Osteoblast (primary cell): ENCODE measurements around the gene HNRNPUL2. TPM values are rescaled to one million over a fixed set of nuclear protein-coding genes. Genes with fewer than 3 reads are reported as not detected.
"Not testable (repeated sequence)": the region's sequence is repeated elsewhere in the genome, so short reads cannot be mapped to it uniquely, and the experiment has no call there.

Experiments
- DNase-seq: peaks from one replicate; pipeline ENCODE4 v3.0.0; 2011; ENCODE audit warnings: low spot score, mixed read lengths; ENCODE audit not compliant: insufficient read length; ENCODE audit errors: missing footprints
- H2AFZ ChIP-seq: 2 replicates; pipeline ENCODE4 v1.6.0; 2011; ENCODE audit warnings: mild to moderate bottlenecking, low read length
- H3K27ac ChIP-seq: 2 replicates; pipeline ENCODE4 v1.5.1; 2011; ENCODE audit warnings: mild to moderate bottlenecking, low read depth, low read length, moderate library complexity
- H3K27me3 ChIP-seq: 2 replicates; pipeline ENCODE4 v1.6.0; 2012; ENCODE audit warnings: mild to moderate bottlenecking, control low read depth, inconsistent platforms, low read length, moderate library complexity; ENCODE audit not compliant: insufficient read depth
- H3K36me3 ChIP-seq: 2 replicates; pipeline ENCODE4 v1.5.1; 2011; ENCODE audit warnings: mild to moderate bottlenecking, low read length, control low read depth, moderate library complexity; ENCODE audit not compliant: insufficient read depth
- H3K4me1 ChIP-seq: 2 replicates; pipeline ENCODE4 v1.5.1; 2011; ENCODE audit warnings: mild to moderate bottlenecking, low read length, control low read depth, moderate library complexity; ENCODE audit not compliant: insufficient read depth
- H3K4me2 ChIP-seq: 2 replicates; pipeline ENCODE4 v1.6.0; 2011; ENCODE audit warnings: mild to moderate bottlenecking, low read length; ENCODE audit not compliant: insufficient read depth
- H3K4me3 ChIP-seq: fragments of 200-600 bp; sonication (generic); 3 replicates; pipeline ENCODE4 v1.5.1; 2012; ENCODE audit warnings: mild to moderate bottlenecking, low read length, inconsistent platforms; ENCODE audit not compliant: insufficient read depth
- H3K79me2 ChIP-seq: 2 replicates; pipeline ENCODE4 v1.6.0; 2012; ENCODE audit warnings: mild to moderate bottlenecking, low read length, control low read depth, inconsistent platforms; ENCODE audit not compliant: insufficient read depth
- H3K9me3 ChIP-seq: 2 replicates; pipeline ENCODE4 v1.5.1; 2011; ENCODE audit warnings: low read depth, low read length, control low read depth
- H4K20me1 ChIP-seq: 2 replicates; pipeline ENCODE4 v1.6.0; 2012; ENCODE audit warnings: mild to moderate bottlenecking, low read length, control low read depth; ENCODE audit not compliant: insufficient read depth
- total RNA-seq: library from RNA; depleted of rRNA; stranded (reverse); fragments of >200 nt; gene quantifications from 2 replicates; pipeline ENCODE4 v1.2.3, GENCODE V29; 2012
- TF ChIP-seq, protein P1 (sequence below): IDR thresholded peaks from 2 replicates; pipeline ENCODE4 v1.5.1; 2011; ENCODE audit warnings: mild to moderate bottlenecking, low read depth, low read length, moderate library complexity; ENCODE audit errors: extremely low read depth

Gene HNRNPUL2
- total RNA-seq, 1 donor = 18.8 TPM

DNA sequence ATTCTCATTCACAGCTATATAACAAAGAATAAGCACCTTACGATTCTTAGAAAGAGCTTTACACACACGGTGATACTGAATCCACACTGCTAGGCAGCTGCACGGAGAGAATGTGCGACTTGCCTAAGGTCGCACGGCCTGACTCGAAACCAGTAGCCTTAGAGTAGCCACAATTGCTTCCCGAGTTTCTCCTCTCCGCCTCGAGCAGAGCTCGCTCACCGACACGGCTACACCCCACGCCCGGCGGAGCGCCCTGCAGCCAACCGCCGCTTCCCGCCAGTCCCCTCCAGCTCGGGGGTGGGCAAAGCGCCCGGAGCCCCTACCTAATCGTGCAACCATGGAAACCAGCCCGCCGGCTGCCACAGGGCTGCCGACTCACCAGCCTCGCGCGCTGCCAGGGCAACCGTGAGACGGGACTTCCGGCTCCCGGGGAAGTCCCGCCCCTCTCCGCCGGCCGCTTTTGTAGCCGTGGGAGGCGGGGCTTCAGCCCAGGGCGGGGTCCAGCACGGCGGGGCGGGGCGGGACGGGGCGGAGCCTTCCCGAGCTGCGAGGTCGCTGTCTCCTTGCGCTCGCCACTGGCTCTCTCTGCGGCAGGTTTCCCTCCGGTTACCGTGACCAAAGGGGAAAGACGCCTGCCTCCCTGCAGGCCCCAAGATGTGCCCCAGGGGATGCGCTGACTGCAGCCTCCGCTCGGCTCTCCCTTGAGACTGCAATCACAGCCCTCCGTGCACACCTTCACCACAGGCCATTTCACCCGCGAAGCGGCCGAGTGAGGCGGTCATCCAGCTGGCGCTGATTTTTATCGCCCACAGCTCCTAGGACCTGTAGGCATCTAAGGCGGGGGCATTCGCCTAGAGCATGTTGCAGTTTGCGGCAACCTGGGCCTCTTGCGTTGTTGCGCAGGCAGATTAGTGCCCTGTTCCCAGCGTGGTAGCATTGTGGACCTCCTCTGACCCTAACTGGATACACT, 21.1 kb downstream of the HNRNPUL2 start:
- peaks cover 29% of the 10 kb centered on the region for H3K4me1 ChIP-seq
- peak; percentile 97 for DNase-seq
- H4K20me1 ChIP-seq = no peaks in the 10 kb centered on the region
- peaks cover 22% of the 10 kb centered on the region for H3K36me3 ChIP-seq
- peaks cover 10% of the 10 kb centered on the region for H3K79me2 ChIP-seq
- peak overlapping the region; percentile 89 for H3K27ac ChIP-seq
- H2AFZ ChIP-seq = peak overlapping the region; percentile 81
- peak overlapping the region; percentile 75 for H3K4me3 ChIP-seq
- H3K9me3 ChIP-seq = no peaks in the 10 kb centered on the region
- H3K27me3 ChIP-seq = no peaks in the 10 kb centered on the region
- TF ChIP-seq, protein P1, sequence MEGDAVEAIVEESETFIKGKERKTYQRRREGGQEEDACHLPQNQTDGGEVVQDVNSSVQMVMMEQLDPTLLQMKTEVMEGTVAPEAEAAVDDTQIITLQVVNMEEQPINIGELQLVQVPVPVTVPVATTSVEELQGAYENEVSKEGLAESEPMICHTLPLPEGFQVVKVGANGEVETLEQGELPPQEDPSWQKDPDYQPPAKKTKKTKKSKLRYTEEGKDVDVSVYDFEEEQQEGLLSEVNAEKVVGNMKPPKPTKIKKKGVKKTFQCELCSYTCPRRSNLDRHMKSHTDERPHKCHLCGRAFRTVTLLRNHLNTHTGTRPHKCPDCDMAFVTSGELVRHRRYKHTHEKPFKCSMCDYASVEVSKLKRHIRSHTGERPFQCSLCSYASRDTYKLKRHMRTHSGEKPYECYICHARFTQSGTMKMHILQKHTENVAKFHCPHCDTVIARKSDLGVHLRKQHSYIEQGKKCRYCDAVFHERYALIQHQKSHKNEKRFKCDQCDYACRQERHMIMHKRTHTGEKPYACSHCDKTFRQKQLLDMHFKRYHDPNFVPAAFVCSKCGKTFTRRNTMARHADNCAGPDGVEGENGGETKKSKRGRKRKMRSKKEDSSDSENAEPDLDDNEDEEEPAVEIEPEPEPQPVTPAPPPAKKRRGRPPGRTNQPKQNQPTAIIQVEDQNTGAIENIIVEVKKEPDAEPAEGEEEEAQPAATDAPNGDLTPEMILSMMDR = no peak
- peak overlapping the region; percentile 98 for H3K4me2 ChIP-seq

DNA sequence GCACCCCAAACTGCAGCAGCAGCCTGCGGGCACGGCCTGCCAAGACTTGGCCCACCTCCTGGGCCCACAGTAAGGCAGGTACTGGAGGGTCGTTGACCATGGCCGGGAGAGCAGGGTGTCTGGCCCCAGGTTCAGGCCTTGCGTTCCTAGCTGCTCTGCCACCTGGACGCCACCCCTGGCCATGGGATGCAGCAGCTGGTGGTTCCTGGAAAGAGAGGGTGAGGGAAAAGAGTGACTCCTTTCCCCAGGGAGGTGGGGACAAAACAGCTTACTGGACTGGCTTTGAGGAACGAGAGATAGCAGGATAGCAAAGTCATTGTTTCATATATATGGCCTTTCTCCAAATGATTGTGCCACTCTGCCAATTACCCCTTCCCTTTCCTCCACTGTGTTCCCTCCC, 21.8 kb downstream of the HNRNPUL2 start:
- peaks cover 17% of the 10 kb centered on the region for H3K36me3 ChIP-seq
- peak overlapping the region; percentile 98 for H3K4me2 ChIP-seq
- H3K9me3 ChIP-seq = no peaks in the 10 kb centered on the region
- H3K27ac ChIP-seq = peak overlapping the region; percentile 89
- H4K20me1 ChIP-seq = no peaks in the 10 kb centered on the region
- TF ChIP-seq, protein P1 = no peak
- DNase-seq = peak; percentile 36
- H3K27me3 ChIP-seq = no peaks in the 10 kb centered on the region
- peak overlapping the region; percentile 81 for H2AFZ ChIP-seq
- peaks cover 29% of the 10 kb centered on the region for H3K4me1 ChIP-seq
- peaks cover 10% of the 10 kb centered on the region for H3K79me2 ChIP-seq
- peak overlapping the region; percentile 75 for H3K4me3 ChIP-seq

DNA sequence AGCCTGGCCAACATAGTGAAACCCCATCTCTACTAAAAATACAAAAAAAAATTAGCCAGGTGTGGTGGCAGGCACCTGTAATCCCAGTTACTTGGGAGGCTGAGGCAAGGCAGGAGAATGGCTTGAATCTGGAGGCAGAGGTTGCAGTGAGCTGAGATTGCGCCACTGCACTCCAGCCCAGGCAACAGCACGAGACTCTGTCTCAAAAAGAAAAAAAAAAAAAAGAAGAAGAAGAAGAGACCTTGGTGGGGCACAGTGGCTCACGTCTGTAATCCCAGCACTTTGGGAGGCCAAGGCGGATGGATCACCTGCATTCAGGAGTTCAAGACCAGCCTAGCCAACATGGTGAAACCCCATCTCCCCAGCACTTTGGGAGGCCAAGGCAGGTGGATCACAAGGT, 23.3 kb downstream of the HNRNPUL2 start:
- peaks cover 17% of the 10 kb centered on the region for H3K4me1 ChIP-seq
- not testable (repeated sequence) for H3K9me3 ChIP-seq, H3K4me2 ChIP-seq, H3K27me3 ChIP-seq, H3K79me2 ChIP-seq, DNase-seq, H3K27ac ChIP-seq, H4K20me1 ChIP-seq, H3K4me3 ChIP-seq, H2AFZ ChIP-seq
- peaks cover 13% of the 10 kb centered on the region for H3K36me3 ChIP-seq

DNA sequence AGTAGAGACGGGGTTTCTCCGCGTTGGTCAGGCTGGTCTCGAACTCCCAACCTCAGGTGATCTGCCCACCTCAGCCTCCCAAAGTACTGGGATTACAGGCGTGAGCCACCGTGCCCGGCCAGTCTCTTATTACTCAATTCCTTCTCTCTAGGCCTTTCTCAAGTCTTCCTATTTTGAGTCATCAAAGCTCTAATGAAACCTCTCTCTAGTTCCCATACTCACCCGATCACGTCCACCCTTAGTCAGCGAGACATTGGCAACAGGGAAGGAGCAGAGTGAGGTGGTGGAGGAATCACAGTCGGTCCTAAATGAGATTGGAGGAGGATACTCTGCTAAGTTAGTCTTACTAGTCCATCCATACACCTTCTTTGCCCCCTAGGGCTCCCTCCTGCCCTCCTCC, 25.0 kb downstream of the HNRNPUL2 start:
- no peak for DNase-seq
- Histone ChIP-seq H3K27me3 (no peaks in the 10 kb centered on the region), H2AFZ (no peak overlapping the region), H3K27ac (no peak overlapping the region), H3K4me2 (no peak overlapping the region), H3K79me2 (peaks cover 10% of the 10 kb centered on the region), H3K36me3 (peaks cover 13% of the 10 kb centered on the region), H4K20me1 (no peaks in the 10 kb centered on the region), H3K9me3 (no peaks in the 10 kb centered on the region), H3K4me3 (no peak overlapping the region), H3K4me1 (peaks cover 13% of the 10 kb centered on the region)
- TF ChIP-seq, protein P1 = no peak
